Ishikawa (cell line): ENCODE measurements around the gene NAP1L1.

Experiments used
- CEBPB ChIP-seq: IDR thresholded peaks from 2 replicates; pipeline ENCODE4 v1.6.1; 2012
- CREB1 ChIP-seq: IDR thresholded peaks from 2 replicates; pipeline ENCODE4 v1.6.1; 2012; ENCODE audit warnings: low read depth
- EGR1 ChIP-seq: IDR thresholded peaks from 2 replicates; pipeline ENCODE4 v1.6.1; 2012
- EP300 ChIP-seq: IDR thresholded peaks from 2 replicates; pipeline ENCODE4 v1.6.1; 2012; ENCODE audit warnings: borderline replicate concordance
- FOXM1 ChIP-seq: IDR thresholded peaks from 2 replicates; pipeline ENCODE4 v1.6.1; 2012; ENCODE audit warnings: low read depth, borderline replicate concordance
- NFIC ChIP-seq: IDR thresholded peaks from 2 replicates; pipeline ENCODE4 v1.6.1; 2012
- RAD21 ChIP-seq: IDR thresholded peaks from 2 replicates; pipeline ENCODE4 v1.6.1; 2012; ENCODE audit warnings: low read depth
- TAF1 ChIP-seq: IDR thresholded peaks from 2 replicates; pipeline ENCODE4 v1.6.1; 2012; ENCODE audit warnings: low read depth, mild to moderate bottlenecking
- TCF12 ChIP-seq: IDR thresholded peaks from 2 replicates; pipeline ENCODE4 v1.6.1; 2012; ENCODE audit warnings: low read depth
- TEAD4 ChIP-seq: IDR thresholded peaks from 2 replicates; pipeline ENCODE4 v1.6.1; 2012
- YY1 ChIP-seq: IDR thresholded peaks from 2 replicates; pipeline ENCODE4 v1.6.1; 2012; ENCODE audit warnings: low read depth
- ZBTB7A ChIP-seq: IDR thresholded peaks from 2 replicates; pipeline ENCODE4 v1.6.1; 2012; ENCODE audit warnings: low read depth
- TF ChIP-seq, protein P1 (sequence below): IDR thresholded peaks from 2 replicates; pipeline ENCODE4 v1.6.1; 2012; ENCODE audit warnings: low read depth, mild to moderate bottlenecking
- TF ChIP-seq, protein P2 (sequence below): IDR thresholded peaks from 2 replicates; pipeline ENCODE4 v1.6.1; 2012
- TF ChIP-seq, protein P3 (sequence below): IDR thresholded peaks from 2 replicates; pipeline ENCODE4 v1.6.1; 2012

The NAP1L1 gene

DNA sequence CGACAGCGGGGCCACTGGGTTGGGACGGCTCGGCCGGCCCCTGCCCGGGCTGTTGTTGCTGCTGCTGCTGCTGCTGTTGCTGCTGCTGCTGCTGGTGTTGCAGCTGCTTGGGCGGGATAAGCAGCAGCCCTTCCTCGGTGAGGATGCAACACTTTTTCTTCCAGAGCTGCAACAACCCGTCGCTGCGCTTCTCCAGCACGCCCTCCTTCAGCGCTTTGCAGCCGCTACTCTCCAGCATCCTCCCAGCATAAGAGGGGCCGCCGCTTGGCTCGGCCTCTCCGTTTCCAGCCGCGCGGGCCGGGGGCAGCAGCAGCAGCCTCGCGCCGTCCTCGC lies 53.4 kb downstream of the NAP1L1 start:
- TF ChIP-seq NFIC, result no peak
- TF ChIP-seq RAD21, result no peak
- TF ChIP-seq TAF1, result no peak
- TF ChIP-seq TEAD4, result no peak

DNA sequence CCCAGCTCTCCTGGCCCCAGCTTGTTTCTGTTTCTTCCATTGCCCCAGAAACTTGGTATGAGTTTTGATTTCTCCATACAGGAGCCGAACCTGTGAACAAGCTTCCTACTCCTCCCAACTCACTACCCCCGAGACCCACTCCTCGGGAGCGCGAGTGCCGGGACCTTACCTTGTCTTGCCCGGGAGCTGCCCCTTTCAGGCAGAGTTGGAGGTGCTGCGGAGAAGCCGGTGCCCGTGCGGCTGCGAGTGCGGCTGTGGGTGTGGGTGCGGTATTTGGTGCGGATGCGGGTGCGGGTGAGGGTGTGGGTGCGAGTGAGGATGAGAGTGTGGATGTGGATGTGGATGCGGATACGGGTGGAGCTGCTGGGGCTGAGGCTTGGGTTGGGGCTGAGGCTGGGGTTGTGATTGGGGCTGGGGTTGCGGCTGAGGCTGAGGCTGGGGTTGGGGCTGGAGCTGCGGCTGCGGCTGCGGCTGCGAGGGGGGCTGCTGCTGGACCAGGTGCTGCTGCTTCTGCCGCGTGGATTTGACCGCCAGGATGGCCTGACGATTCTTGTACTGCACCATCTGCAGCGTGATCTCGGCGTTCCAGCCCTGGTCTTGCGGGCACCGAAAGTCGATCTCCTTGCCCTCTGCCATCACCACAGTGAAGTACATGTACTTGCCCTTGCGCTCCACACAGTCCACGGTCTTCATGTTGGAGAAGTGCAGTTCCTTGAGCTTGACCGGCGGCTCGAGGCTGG lies 54.0 kb downstream of the NAP1L1 start:
- TF ChIP-seq ZBTB7A (no peak), EGR1 (no peak), CEBPB (no peak), NFIC (no peak), TCF12 (no peak), YY1 (no peak), FOXM1 (no peak), CREB1 (no peak)
- TF ChIP-seq, protein P1, sequence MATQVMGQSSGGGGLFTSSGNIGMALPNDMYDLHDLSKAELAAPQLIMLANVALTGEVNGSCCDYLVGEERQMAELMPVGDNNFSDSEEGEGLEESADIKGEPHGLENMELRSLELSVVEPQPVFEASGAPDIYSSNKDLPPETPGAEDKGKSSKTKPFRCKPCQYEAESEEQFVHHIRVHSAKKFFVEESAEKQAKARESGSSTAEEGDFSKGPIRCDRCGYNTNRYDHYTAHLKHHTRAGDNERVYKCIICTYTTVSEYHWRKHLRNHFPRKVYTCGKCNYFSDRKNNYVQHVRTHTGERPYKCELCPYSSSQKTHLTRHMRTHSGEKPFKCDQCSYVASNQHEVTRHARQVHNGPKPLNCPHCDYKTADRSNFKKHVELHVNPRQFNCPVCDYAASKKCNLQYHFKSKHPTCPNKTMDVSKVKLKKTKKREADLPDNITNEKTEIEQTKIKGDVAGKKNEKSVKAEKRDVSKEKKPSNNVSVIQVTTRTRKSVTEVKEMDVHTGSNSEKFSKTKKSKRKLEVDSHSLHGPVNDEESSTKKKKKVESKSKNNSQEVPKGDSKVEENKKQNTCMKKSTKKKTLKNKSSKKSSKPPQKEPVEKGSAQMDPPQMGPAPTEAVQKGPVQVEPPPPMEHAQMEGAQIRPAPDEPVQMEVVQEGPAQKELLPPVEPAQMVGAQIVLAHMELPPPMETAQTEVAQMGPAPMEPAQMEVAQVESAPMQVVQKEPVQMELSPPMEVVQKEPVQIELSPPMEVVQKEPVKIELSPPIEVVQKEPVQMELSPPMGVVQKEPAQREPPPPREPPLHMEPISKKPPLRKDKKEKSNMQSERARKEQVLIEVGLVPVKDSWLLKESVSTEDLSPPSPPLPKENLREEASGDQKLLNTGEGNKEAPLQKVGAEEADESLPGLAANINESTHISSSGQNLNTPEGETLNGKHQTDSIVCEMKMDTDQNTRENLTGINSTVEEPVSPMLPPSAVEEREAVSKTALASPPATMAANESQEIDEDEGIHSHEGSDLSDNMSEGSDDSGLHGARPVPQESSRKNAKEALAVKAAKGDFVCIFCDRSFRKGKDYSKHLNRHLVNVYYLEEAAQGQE, result no peak
- TF ChIP-seq, protein P2, sequence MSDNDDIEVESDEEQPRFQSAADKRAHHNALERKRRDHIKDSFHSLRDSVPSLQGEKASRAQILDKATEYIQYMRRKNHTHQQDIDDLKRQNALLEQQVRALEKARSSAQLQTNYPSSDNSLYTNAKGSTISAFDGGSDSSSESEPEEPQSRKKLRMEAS, result no peak

DNA sequence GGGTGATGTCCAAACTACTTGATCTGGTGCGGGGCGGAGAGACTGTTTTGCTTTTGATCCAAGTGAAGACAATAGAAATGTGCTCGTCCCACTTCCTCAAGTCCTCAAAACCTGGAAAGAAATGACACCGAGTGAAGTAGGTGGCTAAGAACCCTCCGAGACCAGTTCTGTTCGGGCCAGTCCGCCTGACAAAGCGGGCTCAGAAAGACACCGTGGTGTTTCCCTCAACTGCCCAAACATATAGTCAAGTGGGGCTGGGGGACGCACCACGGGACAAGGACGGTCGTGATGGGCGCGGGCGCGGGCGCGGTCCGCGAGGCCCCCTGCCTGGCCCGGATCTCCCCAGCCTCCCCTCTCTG lies 54.5 kb downstream of the NAP1L1 start:
- TF ChIP-seq YY1, result no peak

DNA sequence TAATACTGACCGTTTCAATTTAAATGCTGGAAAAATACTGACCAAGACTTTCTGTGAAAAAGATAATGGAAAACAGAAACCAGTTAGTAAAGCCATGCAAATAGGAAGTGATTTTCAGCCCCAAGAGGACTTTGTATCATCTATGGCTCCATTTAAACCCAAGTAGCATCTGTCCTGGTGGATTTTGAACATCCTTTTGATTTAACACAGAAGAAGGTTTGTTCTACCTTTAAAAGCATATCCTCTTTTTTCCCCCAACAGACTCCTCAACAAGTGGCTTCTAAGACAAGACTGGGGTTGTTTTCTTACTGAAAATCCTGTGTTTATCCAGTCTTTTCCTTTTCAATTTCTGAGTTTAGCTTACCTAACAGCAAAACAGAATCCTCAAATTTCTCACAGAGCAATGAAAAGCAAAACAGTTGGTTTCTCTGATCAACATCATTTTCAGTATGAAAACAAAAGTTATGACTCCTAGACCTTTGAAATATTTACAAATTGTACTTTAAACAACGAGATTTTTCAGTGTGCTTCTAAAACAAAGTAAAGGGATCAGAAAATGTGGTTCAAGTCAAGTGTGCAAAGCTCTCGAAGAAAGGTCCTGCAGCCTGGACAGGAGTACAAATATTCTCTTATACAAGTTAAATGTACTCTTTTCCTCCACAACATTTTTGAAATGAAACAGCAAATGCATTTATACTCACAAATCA lies 55.8 kb downstream of the NAP1L1 start:
- TF ChIP-seq NFIC (no peak), ZBTB7A (no peak), CREB1 (no peak), CEBPB (no peak), EP300 (no peak), EGR1 (no peak), TAF1 (no peak), RAD21 (no peak), YY1 (no peak), TCF12 (no peak), TEAD4 (no peak), FOXM1 (no peak)
- TF ChIP-seq, protein P1, result no peak
- TF ChIP-seq, protein P3, sequence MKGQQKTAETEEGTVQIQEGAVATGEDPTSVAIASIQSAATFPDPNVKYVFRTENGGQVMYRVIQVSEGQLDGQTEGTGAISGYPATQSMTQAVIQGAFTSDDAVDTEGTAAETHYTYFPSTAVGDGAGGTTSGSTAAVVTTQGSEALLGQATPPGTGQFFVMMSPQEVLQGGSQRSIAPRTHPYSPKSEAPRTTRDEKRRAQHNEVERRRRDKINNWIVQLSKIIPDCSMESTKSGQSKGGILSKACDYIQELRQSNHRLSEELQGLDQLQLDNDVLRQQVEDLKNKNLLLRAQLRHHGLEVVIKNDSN, result no peak
- TF ChIP-seq, protein P2, result no peak

DNA sequence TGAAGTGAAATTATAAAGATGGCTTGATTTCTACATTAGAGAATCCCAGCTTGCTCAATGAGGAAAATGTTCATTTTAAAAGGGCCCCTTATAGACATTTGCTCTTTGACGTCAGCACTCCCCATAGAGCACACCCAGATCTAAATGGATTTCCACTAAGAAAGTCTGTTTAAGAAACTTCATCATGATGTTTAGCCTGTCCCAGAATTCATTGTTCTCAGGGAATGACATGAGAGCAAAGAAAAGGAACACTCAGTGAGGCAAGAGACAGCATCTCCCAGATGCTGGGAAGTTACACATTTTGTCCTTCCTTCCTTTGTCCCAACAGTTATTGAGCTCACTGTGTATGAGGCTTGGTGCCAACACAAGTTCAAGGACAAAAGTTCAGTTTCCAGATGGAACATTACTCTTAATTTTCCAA lies 57.8 kb downstream of the NAP1L1 start:
- TF ChIP-seq TAF1 (no peak), ZBTB7A (no peak), EP300 (no peak), EGR1 (no peak), CREB1 (no peak), TCF12 (no peak), CEBPB (no peak), FOXM1 (no peak), NFIC (no peak)

DNA sequence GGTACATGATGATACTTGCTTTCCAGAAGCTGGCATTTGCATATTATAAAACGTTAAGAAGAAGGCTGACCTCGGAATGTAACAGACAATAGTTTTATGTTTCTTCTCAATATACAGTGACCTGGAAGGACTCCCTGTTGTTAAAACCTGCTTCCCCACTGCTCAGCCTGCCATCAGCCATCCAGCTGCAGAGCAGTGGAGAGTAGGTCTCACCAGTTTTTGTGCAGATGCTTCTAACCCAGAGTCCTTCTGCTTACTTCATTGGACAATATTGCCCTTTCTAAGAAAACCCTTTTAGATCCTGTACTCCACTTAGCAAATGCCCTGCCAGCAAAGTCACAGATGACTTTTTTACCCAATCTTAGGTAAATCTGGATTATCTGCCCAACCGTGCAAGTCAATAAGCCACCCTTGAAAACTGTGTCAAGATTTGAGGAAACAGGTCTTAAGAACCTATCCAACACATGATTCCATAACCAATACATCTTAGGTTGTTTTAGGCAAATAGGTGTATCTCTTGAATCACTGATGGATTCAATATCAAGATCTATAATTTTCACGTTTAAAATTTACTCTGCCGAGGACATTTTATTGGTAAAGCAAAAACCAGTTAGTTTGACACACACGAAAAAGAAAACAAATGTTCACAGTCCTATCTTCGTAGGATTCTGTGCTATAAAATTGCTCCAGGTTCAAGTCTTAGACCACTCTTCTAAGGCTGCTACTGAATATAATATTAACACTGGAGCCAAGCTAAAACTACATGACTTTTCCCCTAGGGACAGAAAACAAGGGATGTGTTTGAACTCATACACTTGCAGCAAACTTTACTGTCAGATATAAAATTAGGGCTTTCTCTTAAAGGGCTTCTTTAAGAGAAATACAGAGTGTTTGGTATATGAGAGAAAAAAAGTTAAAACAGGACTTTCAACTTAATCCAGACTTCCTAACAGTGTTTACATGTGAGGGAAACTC lies 58.6 kb downstream of the NAP1L1 start:
- TF ChIP-seq EGR1 (no peak), EP300 (no peak), CEBPB (no peak), NFIC (no peak), TAF1 (no peak), RAD21 (no peak), TEAD4 (no peak), FOXM1 (no peak), YY1 (no peak), TCF12 (no peak), ZBTB7A (no peak), CREB1 (no peak)
- TF ChIP-seq, protein P2, result no peak
- TF ChIP-seq, protein P1, result no peak
- TF ChIP-seq, protein P3, result no peak
